GM18873 (cell line): ENCODE results near the gene UNC13B.
A peak's percentile ranks its signal among the peaks of the same experiment; 100 is the strongest.

Source experiments
- ATAC-seq: cut with Tn5 transposase; IDR thresholded peaks from one replicate; pipeline ENCODE4 v1.9.1; 2021; ENCODE audit warnings: mild to moderate bottlenecking, moderate library complexity, moderate number of reproducible peaks; ENCODE audit not compliant: unreplicated experiment, low FRiP score

UNC13B gene

GRCh38 chr9:35313460-35313859, 151.7 kb downstream of the UNC13B start:
- no peak for ATAC-seq

GRCh38 chr9:35313916-35314315, 152.1 kb downstream of the UNC13B start:
- ATAC-seq = no peak

GRCh38 chr9:35318741-35319140, 156.9 kb downstream of the UNC13B start:
- ATAC-seq = no peak

- no peak for ATAC-seq
Measured at GRCh38 chr9:35322075-35322885, 160.5 kb downstream of the UNC13B start.

- no peak for ATAC-seq
Measured at GRCh38 chr9:35324966-35325365, 163.2 kb downstream of the UNC13B start.

- no peak for ATAC-seq
Measured at GRCh38 chr9:35333551-35333950, 171.7 kb downstream of the UNC13B start.

- ATAC-seq = no peak
Measured at GRCh38 chr9:35335164-35335563, 173.4 kb downstream of the UNC13B start.

- no peak for ATAC-seq
Measured at GRCh38 chr9:35338086-35338485, 176.3 kb downstream of the UNC13B start.

- ATAC-seq = no peak
Measured at GRCh38 chr9:35338561-35339274, 176.9 kb downstream of the UNC13B start.

- no peak for ATAC-seq
Measured at GRCh38 chr9:35340046-35340445, 178.2 kb downstream of the UNC13B start.

- peak; percentile 52 for ATAC-seq
Measured at GRCh38 chr9:35341021-35341420, 179.2 kb downstream of the UNC13B start.

- no peak for ATAC-seq
Measured at GRCh38 chr9:35341585-35341984, 179.8 kb downstream of the UNC13B start.

- ATAC-seq = no peak
Measured at GRCh38 chr9:35342221-35342958, 180.6 kb downstream of the UNC13B start.

GRCh38 chr9:35348109-35348508, 186.3 kb downstream of the UNC13B start:
- ATAC-seq = no peak

GRCh38 chr9:35349287-35349990, 187.6 kb downstream of the UNC13B start:
- ATAC-seq = no peak

- no peak for ATAC-seq
Measured at GRCh38 chr9:35350212-35350611, 188.4 kb downstream of the UNC13B start.

- ATAC-seq = no peak
Measured at GRCh38 chr9:35350827-35351549, 189.2 kb downstream of the UNC13B start.

- ATAC-seq = no peak
Measured at GRCh38 chr9:35353731-35354365, 192.0 kb downstream of the UNC13B start.

- ATAC-seq = no peak
Measured at GRCh38 chr9:35355939-35356338, 194.1 kb downstream of the UNC13B start.
